NCI-H774 (cell line): ENCODE measurements around the gene KLHDC4.
"Not testable (repeated sequence)": the region's sequence is repeated elsewhere in the genome, so short reads cannot be mapped to it uniquely, and the experiment has no call there.

Experiments used
- DNase-seq: peaks from one replicate; lab custom pipeline; 2025; lab: John Stamatoyannopoulos, UW

The KLHDC4 gene

GRCh38 chr16:87742781-87743490 is 22.9 kb downstream of the KLHDC4 start:
- DNase-seq = no peak

DNA sequence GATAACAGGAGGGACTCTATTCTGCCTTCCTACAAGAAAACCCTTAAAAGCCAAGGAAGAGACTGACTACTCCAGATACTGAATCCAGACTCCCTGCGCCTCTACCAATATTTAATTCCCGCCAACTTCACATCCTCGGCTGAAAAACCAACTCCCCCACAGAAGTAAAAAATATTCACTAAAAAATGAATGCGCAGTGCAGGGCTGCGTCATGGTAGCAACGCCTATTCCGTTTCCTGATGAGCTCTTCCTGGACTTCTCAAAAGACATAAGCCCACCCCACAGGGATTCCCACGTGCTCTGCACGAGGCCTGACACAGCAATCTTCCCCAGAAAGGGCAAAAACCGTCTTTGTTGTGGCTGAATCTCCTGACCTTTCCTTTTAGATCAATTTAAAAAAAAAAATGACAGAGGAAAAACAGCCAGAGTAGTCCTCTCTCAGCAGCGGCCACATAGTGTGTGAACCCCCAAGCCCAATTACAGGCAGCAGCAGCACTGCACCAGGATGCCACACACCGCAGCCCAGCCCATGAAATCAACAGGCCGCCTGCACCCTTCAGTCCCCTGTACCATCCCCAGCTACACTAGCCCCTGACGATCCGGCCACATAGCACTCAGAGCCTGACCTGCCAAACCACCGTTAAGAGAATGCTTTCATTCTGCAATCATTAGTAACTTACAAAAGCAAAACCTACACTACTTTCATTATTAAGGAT is 23.9 kb downstream of the KLHDC4 start:
- no peak for DNase-seq

DNA sequence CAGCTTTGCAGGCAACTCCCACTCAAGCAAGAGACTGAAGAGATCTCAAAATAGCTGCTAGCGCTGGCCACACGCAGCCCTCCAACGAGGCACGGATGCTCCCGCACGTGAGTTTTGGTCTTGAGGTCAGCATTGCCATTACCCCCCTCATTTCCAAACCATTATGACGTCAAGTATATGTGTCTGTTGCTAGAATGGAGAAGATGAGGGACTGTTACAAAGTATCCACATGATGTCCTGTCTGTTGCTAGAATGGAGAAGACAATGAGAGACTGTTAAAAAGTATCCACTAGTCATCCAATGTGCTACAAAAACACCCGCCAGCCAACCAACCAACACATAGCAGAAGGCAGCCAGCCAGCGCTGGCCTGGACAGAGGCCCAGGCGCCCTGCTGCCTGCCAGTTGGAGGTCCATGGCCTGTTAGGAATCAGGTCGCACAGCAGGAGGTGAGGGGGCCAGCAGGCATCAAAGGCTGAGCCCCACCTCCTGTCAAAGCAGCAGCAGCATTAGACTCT is 24.8 kb downstream of the KLHDC4 start:
- DNase-seq = no peak

GRCh38 chr16:87740441-87740840 is 25.3 kb downstream of the KLHDC4 start:
- no peak for DNase-seq

DNA sequence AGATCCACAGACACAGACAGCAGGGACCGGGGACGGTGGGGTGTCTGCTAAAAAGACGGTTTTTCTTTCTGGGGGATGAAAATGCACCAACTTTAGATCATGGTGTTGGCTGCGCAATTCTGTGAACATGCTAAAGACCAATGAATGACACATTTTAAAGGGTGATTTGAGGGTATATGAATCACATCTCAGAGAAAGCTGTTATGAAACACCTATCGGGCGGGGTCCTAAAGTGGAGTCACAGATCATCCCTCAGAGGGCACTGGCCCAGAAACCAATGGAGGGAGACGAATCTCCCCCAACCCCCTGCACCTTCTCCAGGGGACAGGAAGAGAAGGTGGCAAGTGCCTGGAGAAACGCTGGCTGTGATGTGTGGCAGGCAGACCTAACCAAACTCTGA is 26.0 kb downstream of the KLHDC4 start:
- DNase-seq = no peak

- DNase-seq = no peak
These were observed 29.8 kb downstream of the KLHDC4 start for GRCh38 chr16:87736008-87736382.

DNA sequence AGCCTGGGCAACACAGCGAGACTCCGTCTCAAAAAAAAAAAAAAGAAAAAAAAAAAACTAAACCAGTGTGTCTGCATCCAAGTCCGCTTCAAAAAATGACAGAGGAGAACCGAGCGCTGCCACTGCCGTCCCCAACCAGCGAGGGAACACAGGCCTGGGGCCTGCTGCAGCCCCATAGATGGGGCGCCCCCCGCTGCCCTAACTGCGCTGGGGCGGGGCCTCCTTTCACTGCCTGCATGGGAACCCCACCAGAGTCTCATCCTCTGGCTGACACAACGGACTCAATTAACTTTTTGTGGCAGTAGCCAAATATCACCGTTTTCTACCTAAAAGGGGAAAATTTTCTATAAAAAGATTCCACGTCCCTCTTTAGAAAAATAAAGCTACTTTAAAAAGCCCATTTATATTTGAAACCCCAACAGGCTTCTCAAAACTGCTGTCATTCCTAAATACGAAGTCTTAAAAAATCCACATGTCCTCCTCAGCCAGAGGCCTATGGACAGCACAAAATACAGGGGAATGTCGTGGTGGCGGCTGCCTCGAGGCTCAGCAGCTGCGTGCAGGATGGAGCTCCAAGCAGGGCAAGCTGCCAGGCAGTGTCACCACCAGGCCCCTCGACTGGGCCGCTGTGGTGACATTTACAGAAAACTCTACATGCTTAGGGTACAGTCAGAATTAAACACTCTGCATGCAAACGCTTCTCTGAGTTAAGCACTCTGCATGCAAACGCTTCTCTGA is 30.3 kb downstream of the KLHDC4 start:
- DNase-seq = no peak

- no peak for DNase-seq
These were observed 31.1 kb downstream of the KLHDC4 start for GRCh38 chr16:87734644-87735043.

GRCh38 chr16:87733190-87733589 is 32.6 kb downstream of the KLHDC4 start:
- peak; percentile 86 for DNase-seq

DNA sequence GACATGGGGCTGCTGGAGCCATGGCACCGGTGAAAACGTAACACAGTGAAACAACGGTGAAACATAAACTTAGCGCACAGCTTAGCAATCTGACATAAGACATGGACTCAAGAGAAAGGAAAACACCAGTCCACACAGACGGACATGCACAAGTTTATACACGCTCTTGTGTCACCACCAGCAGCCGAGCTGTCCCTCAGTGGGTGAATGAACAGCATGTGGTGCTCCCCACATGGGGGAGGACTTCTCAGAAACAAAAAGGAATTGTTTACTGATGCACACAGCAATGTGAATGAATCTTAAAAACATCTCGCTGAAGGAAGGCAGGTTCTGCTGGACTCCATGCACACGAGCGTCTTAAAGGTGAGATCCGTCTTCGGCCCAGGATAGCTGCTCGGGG is 34.2 kb downstream of the KLHDC4 start:
- DNase-seq = no peak

DNA sequence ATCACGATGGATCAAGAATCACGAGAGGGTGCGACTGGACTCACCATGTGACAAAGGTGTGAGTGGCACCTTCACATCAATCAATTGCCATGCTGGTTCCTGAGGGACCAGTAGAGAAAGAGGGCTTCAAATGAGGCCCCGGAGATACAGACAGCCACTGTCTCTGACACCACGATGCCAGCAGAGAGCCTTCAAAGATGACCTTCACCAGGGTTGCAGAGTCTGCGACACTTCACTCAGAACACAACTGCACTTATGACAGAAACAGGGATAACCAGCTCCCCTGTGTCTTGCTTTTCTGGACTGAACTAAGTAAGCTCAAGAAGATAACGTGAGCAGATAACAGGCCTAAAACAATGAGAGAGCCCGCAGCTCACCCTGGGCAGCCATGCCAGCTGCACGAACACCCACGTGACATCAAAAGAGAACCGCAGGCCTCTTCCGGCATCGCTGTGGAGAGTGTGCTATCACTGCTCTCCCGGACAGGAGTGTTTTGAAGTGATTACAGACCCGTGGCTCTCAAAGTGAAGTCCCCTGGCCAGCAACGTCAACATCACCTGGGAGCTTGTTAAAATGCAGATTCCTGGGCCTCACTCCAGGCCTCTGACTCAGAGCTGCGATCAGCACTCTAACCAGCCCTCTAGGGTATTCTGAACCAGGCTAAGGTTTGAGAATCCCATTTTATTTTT is 36.4 kb downstream of the KLHDC4 start:
- DNase-seq = no peak

- no peak for DNase-seq
These were observed 37.8 kb downstream of the KLHDC4 start for GRCh38 chr16:87728026-87728425.

- DNase-seq = no peak
These were observed 38.4 kb downstream of the KLHDC4 start for GRCh38 chr16:87727346-87727745.

GRCh38 chr16:87726577-87726976 is 39.2 kb downstream of the KLHDC4 start:
- DNase-seq = not testable (repeated sequence)

DNA sequence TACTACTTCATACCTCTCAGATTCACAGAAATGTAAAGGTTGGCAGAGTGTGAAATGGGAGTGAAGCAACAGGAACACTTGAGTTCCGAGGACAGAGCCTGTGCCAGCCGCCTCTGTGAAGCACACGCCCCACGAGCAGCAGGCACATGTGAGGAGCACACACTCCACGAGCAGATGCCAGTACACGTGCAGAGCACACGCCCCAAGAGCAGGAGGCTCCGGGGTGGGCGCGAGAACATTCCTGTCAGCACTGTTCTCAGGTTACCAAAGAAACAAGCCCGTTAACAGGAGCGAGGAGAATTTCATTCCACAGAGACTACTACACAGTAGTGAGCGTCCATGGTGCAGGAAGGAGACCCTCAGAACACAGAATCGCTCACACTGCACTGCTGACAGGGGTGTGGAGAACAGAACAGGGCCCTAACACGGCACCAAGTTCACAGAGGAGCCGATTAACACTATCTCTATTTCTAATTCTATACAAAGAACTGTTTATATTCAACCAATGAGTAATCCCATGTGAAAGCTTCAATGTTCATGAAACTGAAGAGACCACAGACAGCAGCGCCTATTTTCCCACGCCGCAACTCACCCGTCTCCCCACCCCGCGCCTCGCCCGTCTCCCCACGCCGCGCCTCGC is 40.1 kb downstream of the KLHDC4 start:
- no peak for DNase-seq

GRCh38 chr16:87724490-87725291 is 41.1 kb downstream of the KLHDC4 start:
- DNase-seq = peak; percentile 68

- DNase-seq = peak; percentile 79
These were observed 42.6 kb downstream of the KLHDC4 start for GRCh38 chr16:87723226-87723623.

DNA sequence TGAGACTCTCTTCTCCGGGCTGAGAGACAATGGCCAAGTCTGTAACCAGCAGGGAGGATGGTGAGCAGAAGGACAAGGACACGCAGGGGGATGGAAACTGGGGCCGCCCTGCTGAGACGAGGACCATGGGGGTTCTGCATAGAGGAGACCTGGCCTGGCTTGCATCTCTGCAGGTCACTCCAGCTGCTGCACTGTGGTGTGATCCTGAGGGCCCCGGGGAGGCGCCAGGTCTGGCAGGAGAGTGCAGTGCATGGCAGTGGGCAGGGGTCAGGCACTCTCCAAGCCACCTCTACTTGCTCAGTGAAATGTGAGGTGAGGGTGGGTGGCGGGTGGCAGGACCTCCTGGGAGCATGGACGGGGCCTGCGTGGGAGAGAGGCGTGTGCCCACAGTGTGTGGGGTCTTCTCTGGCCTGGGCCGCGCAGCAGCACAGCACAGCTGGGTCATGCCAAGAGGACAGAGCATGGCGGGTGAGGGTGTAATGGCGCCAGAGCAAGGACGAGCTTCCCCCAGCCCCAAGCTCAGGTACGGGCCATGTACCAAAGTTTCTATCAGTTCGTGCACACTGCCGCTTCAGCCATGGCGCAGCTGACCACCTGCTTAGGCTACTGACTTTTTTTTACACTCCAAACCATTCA is 43.1 kb downstream of the KLHDC4 start:
- no peak for DNase-seq

DNA sequence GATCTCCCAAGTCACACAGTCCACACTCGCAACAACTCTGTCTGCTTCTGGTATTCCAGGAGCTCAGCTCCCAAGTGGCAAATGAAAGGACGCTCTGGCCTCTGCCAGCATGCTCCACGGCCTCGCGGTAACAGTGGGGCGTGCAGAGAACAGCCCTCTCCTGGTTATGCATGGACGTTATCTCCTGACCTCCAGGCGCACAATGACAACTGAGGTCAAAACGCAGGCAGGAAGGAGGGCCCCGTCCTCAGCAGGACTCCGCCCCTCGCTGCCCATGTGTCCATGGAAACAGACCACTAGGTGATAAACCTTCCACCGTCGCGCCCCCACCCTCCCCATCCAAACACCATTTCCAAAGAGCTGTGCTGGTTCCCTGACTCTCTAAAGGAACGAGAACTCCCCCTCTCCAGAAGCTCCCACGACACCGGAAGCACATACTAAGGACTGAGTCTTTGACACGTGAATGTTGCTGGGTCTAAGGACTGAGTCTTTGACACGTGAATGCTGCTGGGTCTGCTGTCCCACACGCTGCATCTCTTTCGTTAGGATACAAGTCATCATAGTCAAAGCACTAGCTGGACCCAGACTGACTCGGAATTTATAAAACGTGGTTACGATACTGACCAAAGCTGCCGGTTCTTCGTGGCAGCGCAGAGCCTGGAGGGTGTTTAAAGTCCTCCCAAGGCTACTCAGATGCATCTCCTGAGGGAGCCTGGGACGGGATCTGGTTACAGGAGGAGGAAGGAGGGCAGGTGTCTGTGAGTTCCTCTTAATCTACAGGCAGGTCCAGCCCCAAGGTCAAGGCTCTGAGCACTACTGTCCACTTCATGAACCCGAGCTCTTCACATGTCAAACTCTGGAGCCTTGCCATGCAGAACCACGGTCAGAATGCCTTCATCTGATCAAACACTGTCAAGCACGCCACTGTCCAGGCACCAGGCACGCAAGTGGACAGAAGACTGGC is 43.9 kb downstream of the KLHDC4 start:
- no peak for DNase-seq
